Measurements from ENCODE around the gene RAP1GAP.
"Not testable (repeated sequence)": the region's sequence is repeated elsewhere in the genome, so short reads cannot be mapped to it uniquely, and the experiment has no call there.

The RAP1GAP gene

GRCh38 chr1:21641967-21642739, 27.0 kb downstream of the RAP1GAP start:
- DNase-seq: no peak

DNA sequence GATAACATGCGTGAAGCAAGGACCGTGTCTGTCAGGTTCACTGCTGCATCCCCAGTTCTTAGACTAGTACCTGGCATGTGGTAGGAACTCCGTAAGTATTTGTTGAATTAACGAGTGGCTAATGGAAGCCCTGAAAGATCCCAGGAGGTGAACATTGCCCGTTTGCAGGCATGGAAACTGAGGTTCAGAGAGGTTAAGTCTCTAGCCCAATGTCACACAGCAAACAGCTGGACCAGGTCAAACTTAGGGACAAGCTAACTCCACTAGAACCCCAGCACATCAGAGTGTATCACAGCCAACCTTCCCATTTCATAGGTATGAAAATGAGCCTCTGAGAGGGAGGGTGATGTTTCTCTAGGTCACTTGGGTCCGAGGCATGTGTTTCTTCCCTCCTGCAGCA, 27.6 kb downstream of the RAP1GAP start:
- DNase-seq: no peak

- DNase-seq: no peak
Observed at GRCh38 chr1:21641076-21641475, 28.1 kb downstream of the RAP1GAP start.

DNA sequence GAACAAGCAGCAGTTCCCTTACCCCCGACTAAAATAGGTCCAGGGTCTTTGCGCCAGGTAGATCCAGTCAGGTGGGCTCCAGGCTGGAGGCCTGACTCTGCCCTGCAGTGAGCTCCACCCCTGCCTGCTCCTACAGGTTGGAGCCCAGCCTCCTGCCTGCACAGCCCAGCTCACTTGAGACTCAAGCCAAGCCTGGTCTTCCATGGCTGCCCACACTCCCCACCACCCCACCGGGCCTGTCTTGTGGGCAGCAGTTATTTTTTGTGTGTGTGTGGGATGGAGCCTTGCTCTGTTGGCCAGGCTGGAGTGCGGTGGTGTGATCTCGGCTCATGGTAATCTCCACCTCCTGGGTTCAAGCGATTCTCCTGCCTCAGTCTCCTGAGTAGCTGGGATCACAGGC, 28.5 kb downstream of the RAP1GAP start:
- no peak for DNase-seq

GRCh38 chr1:21639594-21640041, 29.5 kb downstream of the RAP1GAP start:
- DNase-seq: no peak

- DNase-seq: no peak
Observed at GRCh38 chr1:21638531-21639341, 30.4 kb downstream of the RAP1GAP start.

- no peak for DNase-seq
Observed at GRCh38 chr1:21637514-21637913, 31.6 kb downstream of the RAP1GAP start.

GRCh38 chr1:21636029-21636428, 33.1 kb downstream of the RAP1GAP start:
- no peak for DNase-seq

DNA sequence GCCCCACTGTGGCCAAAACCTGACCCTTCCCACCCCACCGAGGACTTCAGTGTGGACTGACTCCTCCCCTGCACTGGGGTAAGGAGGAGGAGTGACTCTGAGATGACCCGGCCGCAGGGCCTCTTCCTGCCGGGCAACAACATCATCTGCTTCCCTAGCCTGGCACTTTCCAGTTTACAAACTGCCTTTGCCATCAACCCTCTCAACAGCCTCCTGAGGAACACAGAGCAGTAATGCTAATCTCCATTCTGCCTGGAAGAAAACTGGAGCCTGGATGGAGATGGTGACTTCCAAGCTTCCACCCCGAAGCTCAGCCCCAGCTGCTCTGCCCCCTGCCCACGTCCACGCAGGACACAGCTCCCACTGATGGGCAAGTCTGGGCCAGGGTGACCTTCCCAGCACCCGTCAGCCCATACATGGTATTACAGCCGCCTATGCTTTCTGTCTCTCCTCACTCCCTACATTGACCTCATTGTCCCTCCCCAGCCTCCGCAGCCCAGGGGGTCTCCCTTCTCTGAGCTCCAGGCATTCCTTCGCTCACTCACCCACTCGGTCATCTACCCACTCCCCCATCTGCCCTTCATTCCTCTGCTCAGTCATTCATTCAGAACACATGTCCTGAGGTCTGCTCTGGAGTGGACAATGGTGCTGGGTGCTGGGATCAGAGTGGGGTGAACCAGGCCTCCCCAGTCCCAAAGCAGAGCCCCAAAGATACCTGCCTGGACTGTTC, 34.2 kb downstream of the RAP1GAP start:
- no peak for DNase-seq

DNA sequence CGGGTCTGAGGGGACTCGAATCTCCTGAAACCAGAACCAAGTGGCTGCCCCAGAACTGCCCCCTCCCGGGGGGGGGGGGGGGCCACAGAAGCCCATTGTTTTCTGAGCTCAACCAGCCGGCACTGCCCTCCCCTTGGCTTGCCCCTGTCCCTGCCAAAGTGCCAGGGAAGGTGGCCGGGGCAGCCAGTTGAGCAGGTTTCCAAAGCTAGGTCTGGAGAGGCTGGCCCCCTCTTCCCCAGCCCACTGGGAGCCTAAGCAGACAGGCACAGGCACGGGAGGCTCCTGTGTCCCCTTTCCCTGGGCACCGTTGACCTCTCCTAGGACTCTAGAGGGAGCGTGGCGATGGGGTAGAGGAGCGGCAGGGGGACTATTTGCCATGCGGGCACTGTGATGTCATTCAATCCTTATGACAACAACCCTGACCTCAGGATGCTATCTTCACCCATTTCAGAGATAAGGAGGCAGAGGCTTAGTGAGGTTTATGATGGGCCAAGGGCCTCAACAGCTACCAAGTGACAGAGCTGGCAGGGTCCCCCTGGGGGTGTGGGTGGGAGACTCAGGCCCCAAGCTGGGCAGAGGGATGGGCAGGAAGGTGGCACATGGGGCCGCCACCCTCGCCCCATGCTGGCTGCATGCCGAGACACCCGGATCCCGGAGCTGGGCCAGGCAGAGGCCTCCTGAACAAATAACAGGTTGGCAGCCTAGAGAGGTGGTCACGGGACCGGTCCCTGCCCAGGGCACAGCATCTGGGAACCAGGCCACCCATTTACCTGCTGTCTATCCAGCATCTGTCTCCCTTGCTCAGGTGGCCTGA, 35.0 kb downstream of the RAP1GAP start:
- DNase-seq: no peak

DNA sequence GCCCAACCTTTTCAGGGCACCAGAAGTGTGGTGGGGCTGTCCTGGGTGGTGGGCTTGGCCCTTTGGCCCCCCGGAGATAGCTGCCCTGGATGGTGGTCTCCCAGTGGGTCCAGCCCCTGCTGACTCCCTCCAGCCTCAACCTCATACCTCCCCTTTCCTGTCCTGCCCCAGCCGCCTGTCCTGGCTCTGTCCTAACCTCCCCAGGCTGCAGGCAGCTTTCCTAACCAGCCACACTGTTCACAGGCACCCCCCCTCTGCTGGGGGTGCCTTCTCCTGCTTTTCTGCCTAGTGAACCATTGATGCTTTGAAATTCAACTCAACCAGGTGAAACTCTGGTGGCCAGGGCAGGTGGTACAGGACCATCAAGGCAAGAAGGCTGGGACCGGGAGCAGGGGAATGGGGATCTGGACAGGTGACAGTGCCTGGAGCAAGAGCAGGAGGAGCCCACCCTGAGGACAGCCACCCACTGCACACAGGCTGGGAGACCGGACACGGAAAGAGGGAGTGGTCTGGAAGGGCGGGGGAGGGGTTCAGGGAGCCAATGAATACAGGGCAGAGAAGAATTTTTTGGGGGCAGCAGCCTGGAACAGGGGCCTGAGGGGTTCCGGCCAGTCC, 35.9 kb downstream of the RAP1GAP start:
- no peak for DNase-seq

DNA sequence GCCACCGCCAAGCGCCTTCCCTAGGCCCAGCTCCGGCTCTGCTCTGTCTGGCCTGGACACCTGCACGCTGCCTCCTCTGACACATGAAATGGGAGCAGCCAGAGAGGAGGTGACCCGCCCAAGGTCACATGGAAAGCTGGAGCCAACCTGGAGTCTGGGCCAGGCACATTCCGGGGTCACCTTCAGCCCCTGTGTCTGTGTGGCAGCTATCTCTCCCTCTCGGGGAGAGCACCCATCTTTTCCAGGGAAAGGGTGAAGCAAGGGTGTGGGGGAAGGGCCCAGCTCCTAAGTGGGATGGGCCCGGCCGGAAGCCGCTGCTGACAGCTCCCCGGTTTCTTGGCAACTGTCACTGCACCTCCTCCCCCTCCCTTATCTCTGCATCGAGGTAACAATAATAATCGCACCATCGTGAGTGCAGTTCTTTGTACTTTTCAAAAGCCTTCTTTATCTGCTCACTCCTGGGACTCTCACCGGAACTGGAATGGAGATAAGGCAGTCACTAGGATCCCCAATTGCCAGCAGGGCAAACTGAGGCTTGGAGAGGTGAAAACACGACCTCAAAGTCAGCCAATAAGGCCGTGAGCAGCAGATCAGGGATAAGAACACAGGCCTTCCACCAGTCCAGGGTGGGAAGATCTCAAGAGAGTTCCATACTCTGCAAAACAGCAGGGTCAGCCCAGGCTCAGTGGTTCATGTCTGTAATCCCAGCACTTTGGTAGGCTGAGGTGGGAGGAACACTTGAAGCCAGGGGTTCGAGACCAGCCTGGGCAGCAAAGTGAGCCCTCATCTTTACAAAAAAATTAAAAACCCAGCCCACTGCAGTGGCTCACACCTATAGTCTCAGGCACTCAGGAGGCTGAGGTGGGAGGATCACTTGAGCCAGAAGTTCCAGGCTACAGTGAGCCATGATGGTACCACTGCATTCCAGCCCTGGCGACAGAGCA, 36.9 kb downstream of the RAP1GAP start:
- DNase-seq: no peak

DNA sequence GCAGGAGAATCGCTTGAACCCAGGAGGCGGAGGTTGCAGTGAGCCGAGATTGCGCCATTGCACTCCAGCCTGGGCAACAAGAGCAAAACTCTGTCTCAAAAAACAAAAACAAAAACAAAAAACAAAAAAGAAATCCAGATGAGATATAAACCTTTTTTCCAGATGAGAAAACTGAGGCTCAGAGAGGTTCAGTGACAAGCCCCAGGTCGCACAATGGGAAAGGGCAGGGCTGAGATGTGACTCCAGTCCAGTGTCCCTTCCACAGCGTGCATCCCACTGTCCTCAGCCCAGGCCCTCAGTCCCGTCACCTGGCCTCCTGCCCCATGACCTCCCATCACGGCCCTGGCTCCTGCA, 37.6 kb downstream of the RAP1GAP start:
- not testable (repeated sequence) for DNase-seq

GRCh38 chr1:21630571-21631343, 38.4 kb downstream of the RAP1GAP start:
- DNase-seq: no peak

DNA sequence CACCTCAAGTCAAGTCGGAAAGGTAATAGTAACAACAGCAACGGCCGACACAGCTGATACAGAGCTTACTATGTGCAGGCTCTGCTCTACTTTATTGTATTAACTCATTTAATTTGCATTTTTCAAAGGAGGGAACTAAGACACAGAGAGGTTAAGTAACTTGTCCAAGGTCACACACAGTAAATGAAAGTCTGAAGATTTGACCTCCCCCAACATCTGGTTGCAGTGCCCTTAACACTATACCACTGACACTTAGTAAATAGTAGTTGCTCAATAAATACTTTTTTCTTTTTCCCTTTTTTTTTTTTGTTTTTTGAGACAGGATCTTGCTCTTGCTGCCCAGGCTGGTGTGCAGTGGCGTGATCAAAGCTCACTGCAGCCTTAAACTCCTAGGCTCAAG, 39.2 kb downstream of the RAP1GAP start:
- DNase-seq: no peak

GRCh38 chr1:21628798-21629393, 40.3 kb downstream of the RAP1GAP start:
- DNase-seq: no peak

GRCh38 chr1:21626921-21627339, 42.2 kb downstream of the RAP1GAP start:
- no peak for DNase-seq

- no peak for DNase-seq
Observed at GRCh38 chr1:21625390-21626190, 43.6 kb downstream of the RAP1GAP start.
